ENCODE results near the gene SFMBT1. TPM values are rescaled to one million over a fixed set of nuclear protein-coding genes. Genes with fewer than 3 reads are reported as not detected.
"Not testable (repeated sequence)": the region's sequence is repeated elsewhere in the genome, so short reads cannot be mapped to it uniquely, and the experiment has no call there.

SFMBT1 gene
- polyA plus RNA-seq, 1 donor, result 12.5 TPM

DNA sequence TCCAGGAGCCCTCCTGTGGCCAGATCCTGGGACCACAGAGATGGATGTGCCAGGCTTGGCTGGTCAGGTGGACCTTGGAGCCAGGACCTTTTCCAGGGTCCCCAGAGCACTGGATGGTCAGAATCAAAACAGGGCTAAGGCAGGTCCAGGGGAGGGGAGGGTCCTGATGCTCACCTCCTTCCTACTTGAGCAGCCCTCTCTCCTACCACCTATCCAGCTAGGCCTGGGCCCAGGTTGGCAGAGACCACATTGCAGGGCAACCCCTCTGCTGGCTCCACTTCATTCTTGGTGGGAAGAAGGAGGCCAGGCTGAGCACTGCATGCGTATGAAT is 28.5 kb upstream of the SFMBT1 start:
- DNase-seq, result no peak

DNA sequence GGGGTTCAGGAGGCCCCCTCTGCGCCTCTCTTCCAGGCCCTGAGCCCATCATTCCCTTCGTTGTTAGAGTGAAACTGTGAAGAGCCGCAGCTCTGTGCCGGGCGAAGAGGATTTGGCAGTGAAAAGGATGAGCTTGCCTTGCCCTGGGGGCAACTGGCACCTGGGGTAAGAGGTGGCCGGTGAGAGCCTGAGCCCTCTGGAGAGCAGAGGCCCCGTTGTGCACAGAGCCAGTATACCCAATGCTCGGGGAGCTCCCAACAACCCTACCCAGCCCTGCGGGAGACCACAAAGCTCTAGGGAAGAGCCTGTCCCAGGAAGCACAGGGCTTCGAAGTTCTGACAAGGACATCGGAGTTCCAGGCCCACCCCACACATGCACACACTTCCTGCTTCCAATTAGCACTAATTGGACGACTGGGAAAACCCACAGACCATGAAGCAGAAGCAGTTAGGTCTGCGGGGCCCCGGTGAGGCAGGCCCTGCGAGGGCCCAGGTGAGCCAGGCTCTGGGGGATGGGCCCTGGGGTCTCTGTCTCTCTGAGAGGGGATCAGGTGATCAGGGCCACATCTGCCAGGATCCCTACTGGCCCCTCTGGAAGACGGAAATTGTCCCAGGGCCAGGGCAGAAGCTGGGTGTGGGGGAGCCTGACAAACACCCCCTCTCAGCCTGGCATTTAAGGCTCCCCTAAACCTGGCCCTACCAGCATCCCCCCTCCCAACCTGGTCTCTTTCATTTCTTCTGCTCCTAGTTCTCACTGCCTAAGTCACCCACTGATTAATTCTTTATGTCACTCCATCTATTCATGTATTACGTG is 27.9 kb upstream of the SFMBT1 start:
- DNase-seq, result no peak

DNA sequence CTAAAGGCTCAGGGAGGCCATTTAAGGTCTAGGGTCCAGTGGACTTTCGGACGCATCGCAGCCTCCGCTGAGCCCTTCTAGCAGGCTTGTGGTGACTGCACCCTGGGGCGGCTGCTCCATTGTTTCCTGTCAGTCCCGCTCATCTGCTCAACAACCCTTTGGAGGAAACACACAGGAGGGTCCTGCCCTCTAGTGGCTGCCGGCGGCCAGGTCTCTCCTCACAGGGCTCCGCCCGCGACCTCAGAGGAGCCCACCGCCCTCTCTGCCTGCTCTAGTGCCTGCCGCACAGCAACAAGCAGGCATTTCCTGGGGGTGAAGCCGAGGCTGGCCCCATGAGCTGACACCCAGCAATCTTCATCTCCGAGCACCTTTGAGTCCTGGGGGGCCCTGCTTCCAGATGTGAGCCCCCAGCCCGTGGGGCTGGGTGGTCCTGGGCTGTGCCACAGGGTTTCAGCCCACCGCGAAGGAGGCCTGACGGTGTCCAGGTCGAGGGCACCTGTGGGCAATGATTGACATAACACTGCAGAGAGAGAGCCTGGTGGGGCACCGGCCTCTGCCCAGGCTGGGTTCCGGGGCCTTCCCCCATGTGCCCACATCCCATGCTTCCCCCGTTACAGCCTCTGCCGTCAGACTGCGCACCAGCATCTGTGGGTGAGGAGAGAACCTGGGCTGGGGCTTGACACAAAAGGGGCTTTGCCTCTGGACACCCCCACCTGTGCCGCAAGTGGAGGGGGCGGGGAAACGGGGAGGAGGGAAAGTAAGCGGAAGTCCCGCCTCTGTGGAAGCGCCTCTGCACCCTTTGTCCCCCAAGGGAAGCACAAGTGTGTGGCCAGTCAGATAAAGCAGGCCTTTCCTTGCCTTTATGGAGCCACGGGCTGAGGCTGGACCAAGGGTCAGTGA is 27.0 kb upstream of the SFMBT1 start:
- peak; percentile 73 for DNase-seq

DNA sequence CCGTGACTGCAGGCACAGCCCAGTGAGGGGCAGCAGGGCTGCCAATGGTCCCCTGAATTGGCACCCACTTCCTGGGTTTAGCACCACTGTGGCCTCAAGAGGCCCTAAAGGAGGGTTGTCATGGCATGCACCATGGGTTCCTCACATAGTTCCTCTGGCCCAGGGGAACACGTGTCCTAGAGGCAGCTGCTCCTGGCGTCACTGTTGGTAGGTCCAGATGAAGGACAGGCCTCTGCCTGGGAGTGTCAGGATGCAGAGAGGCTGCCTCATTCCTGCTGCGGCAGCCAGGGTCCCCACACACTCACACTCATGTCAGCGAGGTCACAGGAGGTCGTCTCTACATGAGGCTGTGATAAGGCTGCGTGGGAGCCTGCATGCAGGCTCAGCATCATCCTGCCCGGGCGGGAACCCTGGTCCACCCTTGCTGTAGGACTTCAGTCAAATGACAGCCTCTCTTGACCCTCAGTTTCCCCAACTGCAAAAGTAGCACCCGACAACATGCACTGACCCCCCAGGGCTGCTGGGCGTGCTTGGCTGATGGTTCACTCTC is 26.1 kb upstream of the SFMBT1 start:
- DNase-seq, result no peak

DNA sequence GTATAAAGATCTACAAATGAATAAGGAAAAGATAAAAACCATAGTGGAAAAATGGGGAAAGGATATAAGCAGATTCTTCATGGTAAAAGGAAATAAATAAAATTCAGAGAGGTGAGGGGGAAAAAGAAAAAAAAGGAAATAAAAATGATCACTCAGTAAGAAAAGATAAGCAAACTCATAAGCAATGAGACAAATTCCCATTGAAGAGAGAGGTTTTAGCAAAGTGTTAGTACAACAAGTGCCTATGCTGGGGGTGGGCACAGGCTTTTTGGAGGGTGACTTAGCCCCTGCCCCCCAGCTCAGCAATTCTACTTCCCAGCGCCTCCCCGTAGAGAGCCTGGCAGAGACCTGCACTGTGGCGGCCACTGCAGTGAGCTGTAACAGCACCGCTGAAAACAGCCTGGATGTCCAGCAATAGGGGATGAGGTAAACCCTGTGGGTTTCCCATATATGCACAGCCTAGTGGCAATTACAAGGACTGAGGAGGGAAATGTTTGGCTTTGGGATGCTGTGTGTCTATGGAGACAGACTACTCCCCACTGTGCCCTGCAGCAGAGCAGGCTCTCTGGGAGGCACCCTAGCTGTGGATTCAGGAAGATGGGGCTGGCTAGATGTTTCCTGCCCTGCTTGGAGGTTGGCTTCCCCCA is 23.7 kb upstream of the SFMBT1 start:
- DNase-seq, result no peak

DNA sequence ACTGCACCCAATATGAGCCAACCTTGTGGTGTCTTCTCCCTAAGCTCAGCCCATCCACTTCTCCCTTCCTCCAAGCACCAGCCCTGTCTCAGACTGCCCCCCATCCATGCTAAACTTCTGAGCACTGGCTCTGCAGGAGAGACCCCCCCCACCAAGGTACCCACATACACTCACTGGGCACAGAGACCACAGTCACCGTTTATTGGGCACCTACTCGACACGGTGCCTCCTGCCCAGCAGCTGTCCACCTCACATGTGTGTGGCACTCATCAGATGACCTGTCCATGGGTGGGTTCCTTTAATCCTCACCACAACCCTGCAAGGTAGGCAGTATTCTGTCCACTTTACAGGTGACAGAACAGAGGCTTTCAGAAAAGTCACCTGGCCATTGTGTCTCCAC is 22.3 kb upstream of the SFMBT1 start:
- DNase-seq, result no peak

DNA sequence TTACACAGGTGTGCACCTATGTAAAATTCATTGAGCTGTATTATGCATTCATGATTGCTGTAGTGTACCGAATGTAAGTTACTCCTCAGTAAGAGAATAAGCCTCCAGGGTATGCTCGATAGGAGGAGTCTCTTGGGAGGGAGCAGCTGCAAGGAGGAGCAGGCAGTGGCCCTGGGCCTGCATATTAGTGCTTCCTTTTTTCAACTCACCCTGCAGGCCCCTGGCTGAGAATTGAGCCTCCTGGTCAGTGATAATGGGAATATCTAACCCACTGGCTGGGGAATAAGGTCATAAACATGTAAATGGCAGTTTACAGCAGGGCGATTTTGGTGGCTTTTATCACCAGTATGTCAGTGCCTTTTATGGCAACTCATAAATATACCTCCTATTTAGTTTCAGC is 21.7 kb upstream of the SFMBT1 start:
- no peak for DNase-seq

DNA sequence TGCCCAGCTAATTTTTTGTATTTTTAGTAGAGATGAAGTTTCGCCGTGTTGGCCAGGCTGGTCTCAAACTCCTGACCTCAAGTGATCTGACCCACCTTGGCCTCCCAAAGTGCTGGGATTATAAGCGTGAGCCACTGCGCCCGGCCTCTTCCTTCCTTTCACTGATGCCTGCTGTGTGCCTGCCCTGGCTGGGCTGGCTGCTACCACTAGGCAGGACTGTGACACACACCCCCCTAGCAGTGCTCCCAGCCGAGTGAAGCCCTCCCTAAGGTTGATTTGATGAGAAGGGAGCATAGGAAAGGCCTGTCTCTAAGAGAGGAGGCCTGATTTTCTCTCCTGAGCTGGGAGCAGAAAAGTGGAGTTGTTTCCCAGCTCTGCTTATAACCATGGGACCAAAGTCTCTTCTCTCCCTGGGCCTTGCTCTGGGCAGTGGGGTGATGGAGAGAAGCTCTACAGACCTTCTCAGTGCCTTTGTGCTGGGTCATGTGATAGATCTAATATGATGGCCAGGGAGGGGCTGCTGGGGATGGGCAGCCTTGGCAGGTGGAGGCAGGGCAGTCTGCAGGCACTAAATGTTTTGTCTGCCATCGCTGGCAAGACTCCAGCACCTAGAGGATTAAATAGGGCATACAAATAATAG is 20.1 kb upstream of the SFMBT1 start:
- DNase-seq, result no peak

DNA sequence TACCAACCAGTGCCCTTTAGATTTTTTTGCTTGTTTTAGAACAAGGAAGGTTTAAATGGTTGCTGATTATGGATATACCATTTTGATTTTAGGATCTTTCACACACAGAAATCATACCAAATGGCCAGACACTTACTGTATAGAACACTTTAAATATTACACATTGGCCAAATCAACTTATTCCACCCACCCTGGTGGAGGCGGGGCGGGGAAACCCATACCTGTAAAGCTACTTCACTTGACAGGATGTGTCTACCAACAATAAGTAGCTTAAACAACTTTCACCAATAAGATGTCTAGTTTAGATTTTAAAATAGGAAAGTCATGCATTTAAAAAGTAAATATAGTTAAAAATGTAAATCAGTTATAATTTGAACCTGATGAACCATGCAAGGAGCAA is 17.0 kb upstream of the SFMBT1 start:
- DNase-seq, result no peak

DNA sequence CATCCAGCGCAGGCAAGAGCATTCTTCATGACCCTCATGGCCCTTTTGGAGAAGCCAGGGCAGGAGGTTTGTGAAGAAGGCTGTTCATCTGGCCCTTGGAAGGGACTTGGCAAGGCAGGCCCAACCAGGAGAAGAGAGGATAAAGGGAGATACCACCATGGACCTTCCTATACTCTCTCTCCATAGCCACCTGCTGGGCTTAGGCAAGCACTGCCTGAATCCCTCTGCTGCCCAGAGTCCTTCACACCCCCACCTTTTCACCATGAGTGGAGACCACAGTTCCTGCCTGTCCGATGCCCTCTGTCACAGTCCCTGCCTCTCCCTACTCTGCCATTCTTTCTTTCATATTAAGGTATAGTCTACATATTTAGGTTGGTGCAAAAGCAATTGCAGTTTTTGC is 10.6 kb upstream of the SFMBT1 start:
- DNase-seq, result no peak

DNA sequence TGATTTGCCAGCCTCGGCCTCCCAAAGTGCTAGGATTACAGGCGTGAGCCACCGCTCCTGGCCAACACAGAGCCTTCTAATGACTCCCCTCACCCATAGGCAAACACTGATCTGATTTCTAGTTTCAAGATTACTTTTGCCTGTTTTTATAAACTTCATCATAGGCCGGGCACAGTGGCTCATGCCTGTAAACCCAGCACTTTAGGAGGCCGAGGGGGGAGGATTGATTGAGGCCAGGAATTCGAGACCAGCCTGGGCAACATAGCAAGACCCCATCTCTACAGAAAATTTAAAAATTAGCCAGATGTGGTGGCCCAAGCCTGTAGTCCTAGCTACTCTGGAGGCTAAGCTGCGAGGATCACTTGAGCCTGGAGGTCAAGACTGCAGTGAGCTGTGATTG is 8.4 kb upstream of the SFMBT1 start:
- not testable (repeated sequence) for DNase-seq

DNA sequence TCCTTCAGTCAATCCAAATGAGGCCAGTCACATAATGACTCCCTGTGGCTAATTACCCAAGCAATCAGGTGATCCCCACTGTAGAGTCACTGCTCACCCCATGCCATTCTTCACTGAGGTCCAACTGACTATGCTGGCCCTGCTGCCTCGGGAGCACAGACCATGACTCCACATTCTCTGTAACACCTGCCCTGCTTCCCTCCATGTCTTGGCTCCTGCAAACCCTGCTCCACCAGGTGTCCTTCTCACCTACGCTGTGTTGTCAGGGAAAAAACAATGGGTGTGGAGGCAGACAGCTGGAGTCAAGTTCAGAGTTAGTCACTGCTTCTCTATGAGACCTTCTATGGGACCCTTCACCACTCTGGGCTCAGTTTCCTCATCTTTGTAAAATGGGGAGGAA is 6.1 kb upstream of the SFMBT1 start:
- DNase-seq, result no peak

DNA sequence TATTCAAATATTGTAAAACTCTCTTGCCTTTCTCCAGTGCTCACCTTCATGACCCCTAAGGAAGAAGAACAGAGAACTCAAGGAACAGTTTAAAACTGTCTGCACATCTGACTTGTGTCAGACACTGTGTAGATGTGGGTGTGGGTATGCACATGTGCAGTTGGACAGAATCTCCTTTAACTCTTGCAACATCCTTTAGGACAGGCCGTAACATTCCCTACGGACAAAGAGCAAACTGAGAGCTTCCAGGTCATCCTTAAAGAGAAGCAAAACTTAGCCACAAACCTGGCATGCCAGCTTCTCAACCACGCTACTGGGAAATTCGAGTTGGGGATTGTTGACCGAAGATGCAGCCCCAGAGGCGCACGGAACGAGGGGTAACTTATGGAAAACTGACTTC is 4.1 kb upstream of the SFMBT1 start:
- DNase-seq, result no peak

DNA sequence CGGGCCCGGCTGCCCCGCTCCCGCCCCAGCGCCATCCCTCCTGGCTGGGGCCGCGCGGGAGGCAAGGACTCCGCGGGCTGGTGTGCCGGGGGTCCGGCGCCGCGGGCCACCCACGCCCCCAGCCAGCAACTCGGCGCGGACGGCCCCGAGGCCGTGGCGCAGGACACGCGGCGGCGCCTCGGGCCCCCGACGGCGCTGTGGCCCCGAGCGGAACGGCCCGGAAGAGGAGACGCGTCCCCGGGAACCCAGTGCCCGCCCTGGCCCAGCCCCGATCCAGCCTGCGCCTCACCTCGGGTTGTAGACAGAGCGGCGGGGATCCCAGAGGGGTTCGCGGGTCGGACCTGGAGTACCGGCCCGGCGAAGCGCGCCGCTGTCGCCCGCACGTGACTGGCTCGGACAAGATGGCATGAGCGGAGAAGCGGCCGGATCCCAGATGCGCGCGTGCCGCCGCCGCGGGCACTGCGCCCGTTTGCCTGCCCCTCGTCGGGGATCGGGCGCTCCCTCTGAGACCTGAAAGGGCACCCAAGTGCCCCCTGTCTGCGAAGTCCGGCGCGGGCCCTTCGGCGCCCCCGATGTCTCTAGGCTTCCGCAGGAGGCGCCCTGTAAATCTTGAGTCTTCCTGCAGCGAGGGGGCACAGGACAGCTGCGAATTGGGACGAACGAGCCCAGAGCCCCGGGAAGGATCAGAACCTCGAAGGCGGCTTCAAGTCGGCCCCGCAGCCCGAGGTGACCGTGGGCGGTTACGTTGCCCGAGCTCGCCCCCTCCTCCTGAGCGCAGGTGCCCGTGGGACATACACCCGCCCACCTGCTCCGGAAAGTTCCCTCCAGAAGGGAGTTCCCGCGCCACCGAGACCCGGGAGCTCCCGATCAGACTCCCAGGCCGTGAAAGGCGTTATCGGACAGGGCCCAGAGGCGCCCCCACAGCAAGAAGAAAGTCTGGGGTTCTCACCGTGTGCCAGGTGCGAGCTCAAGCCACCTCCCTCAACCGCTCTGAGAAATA is 598 bp upstream of the SFMBT1 start:
- peak; percentile 46 for DNase-seq

DNA sequence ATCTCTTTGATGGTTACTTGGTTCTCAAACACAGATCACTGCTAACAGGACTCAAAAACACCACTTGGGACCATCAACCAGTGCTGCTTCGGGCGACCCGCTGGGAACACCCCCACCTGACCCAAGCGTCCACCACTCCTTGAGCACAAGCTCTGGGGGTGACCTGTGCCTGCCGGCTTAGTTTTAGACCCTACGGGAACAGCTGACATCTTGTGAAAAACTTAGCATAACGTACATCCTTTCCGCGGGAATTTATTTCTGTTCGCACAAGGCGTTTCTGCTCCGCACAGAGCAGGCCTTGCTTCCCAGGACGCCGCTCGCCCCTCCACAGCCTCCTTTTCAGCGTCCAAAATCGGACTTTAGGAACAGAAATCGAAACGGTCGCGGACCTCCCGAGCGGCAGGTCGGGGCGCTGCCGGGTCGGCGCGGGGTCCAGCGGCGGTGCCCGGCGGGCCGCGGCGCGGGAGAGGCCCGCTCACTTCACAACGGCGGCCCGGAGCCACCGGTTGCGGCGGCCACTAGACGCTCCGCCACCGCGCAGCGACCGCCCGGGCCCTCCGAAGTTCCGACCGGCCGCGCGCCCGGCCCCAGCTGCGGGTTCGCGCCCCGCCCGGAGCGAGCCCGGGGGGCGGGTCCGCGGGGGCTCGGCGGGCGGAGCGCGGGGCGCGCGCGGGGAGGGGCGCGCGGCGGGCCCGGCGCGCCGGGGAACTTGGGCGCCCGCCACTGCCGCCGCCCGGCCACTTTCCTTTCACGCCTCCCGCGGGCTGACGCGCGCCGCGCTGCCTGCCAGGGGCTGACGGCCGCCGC is 959 bp downstream of the SFMBT1 start:
- DNase-seq, result peak; percentile 25

DNA sequence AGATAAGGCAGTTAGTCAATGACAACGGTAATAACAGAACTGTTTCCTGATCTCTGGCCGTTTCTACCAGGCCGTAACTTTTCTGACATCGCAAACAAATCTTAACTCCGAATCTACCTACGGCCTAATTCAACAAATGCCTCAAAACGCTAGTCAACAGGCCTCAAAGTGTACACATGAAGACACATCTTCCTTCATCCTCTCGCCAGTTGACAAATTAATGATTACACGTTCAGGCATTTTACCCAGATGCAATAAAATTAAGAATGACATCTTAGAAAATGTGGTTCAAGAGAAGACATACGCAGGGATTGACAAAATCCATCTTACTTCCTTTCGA is 1.5 kb downstream of the SFMBT1 start:
- DNase-seq, result no peak

DNA sequence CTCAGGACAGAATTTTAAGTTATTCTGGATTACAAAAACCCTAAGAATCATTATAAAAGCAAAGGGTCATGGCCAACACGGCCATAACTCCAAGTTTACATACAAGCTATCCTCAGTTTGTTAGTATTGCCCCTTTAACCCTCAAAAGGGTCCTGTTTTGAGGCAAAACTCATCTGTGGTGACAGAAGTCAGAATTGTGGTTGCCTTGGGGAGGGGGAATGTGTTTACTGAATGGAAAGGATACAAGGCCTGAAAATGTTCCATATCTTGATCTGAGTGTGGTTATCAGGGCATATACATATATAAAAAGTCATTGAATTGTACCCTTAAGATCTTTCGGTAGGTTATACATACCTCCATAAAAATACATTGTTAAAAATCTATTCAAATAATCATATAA is 2.1 kb downstream of the SFMBT1 start:
- no peak for DNase-seq

DNA sequence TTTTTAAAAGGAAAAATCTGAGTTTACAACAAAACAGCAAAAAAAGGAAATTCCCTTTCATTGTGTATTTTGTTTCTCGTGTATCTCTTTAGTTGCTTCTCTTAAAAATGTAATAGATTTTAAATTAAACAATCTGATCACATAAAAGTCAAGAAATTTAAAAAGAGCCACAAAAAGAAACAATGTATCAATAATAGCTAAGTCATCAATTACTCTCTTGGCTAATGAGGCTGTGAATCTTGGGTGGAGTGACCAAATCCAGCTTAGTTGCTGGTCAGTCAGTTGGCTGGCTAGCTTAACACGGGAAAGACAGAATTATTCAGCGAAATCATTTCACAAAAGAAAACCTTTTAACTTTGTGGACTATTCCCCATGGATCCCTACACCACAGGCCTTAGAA is 3.2 kb downstream of the SFMBT1 start:
- DNase-seq, result no peak

DNA sequence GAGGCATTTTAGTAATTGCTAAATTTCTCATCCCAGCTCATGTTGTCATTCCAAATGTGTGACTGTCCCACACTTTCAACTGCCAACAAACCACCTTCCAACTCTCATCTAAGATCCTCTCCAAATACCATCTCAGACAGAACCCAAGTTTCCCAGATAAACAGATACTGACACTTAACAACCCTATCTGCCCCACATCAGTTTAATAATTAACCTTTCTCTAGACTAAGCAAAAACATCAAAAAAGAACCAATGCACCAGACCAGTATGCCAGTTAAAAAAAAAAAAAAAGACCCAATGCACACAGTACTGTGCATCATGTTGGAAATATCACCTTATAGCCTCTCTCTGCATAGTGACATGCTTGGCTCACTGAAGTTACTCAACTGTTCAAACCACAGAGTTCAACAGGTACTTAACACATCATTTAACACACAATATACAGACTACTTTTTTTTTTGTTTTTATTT is 5.5 kb downstream of the SFMBT1 start:
- DNase-seq, result no peak

DNA sequence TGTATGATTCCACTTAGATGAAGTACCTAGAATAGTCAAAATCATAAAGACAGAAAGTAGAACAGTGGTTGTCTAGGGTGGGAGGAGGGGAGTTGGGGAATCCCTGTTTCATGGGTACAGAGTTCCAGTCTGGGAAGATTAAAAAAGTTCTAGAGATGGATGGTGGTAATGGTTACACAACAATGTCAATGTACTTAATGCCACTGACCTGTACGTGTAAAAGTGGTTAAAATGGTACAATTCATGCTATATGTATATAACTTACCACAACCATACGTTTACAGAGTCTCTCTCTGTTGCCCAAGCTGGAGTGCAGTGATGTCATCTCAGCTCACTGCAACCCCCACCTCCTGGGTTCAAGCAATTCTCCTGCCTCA is 6.5 kb downstream of the SFMBT1 start:
- no peak for DNase-seq
